HG02798 (cell line): Measurements from ENCODE around the gene ITPR3.

ENCODE experiments used
- ATAC-seq: cut with Tn5 transposase; IDR thresholded peaks from one replicate; pipeline ENCODE4 v1.9.1; 2021; ENCODE audit warnings: mild to moderate bottlenecking; ENCODE audit not compliant: unreplicated experiment, poor library complexity

Gene ITPR3

DNA sequence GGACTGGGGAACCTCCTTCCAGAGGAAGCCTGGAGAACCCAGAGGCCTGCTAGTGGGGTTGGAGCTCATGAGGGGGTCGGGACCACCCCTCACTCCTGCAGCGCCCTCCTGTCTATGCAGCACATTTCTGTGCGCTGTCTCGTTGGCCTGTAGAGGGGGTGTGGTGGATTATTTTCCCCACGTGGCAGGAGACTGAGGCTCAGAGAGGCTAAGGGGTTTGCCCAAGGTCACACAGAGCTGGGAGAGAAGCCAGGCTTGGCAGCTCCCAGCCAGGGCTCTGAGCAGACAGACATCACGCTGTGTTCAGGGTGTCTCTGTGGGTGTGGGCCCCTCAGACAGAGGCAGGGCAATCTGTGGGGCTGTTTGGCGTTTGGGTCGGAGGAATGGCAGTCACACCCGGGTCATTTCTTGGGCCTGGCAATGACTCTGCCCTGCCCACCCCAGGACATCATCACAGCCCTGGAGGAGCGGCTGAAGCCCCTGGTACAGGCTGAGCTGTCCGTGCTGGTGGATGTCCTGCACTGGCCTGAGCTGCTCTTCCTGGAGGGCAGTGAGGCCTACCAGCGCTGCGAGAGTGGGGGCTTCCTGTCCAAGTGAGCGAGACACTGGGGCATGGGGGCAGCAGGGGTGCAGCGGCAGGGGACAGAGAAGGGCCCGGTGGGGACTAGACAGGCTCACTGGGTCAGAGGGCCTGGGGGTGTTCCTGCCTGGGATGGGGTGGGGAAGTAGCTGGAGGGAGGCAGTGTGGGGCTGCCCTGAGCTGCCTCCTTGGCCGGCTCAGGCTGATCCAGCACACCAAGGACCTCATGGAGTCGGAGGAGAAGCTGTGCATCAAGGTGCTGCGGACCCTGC is 62.7 kb downstream of the ITPR3 start:
- ATAC-seq, result no peak

DNA sequence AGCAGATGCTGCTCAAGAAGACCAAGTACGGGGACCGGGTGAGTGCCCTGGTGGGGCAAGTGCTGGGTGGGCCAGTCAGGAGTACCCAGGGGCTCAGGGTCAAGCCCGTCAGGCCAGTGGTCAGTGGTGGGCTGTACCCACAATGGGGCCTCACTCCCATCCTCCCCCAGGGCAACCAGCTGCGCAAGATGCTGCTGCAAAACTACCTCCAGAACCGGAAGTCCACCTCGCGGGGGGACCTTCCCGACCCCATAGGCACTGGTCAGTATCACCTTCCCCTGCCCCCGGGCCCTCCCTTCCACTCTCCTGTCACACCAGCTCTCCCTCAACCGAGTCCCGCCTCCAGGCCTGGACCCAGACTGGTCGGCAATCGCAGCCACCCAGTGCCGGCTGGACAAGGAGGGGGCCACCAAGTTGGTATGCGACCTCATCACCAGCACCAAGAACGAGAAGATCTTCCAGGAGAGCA is 63.3 kb downstream of the ITPR3 start:
- ATAC-seq, result no peak

DNA sequence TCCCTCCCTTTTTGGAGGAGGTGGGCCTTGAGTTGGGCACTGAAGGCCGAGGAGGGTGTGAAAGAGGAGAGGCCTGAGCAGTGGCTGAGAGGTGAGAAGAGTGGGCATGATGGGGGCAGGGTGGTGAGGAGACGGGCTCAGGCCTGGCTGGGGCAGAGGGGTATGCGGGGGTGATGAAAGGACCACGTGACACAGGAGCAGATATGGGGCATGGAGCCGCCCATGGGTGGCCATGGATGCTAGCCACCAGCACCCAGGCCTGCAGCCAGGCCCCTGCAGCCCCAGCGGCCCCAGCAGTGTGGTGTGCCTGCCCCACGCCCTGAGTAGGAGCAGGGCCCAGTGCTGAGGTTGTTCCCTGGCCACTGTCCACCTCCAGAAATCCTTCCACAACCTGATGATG is 63.9 kb downstream of the ITPR3 start:
- ATAC-seq, result no peak

DNA sequence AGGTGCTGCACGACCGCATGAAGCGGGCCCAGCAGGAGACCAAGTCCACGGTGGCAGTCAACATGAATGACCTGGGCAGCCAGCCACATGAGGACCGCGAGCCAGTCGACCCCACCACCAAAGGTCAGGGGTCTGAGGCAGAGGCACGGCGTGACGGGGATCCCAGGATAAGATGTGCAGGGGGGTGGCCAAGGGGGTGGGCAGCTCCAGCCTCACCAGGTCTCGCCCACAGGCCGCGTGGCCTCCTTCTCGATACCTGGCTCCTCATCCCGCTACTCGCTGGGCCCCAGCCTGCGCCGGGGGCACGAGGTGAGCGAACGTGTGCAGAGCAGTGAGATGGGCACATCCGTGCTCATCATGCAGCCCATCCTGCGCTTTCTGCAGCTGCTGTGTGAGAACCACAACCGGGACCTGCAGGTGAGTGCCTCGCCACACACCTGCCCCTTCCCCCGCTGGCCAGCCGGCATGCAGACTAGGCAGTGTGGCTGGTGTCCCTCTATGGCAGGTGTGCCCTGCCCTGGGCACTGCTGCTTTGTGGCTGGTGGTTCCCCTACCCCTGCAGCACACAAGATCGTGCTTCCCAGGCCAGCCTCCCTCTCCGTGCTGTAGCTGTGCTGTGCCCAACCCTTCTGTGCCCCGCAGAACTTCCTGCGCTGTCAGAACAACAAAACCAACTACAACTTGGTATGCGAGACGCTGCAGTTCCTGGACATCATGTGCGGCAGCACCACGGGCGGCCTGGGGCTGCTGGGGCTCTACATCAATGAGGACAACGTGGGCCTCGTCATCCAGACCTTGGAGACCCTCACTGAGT is 64.5 kb downstream of the ITPR3 start:
- no peak for ATAC-seq

DNA sequence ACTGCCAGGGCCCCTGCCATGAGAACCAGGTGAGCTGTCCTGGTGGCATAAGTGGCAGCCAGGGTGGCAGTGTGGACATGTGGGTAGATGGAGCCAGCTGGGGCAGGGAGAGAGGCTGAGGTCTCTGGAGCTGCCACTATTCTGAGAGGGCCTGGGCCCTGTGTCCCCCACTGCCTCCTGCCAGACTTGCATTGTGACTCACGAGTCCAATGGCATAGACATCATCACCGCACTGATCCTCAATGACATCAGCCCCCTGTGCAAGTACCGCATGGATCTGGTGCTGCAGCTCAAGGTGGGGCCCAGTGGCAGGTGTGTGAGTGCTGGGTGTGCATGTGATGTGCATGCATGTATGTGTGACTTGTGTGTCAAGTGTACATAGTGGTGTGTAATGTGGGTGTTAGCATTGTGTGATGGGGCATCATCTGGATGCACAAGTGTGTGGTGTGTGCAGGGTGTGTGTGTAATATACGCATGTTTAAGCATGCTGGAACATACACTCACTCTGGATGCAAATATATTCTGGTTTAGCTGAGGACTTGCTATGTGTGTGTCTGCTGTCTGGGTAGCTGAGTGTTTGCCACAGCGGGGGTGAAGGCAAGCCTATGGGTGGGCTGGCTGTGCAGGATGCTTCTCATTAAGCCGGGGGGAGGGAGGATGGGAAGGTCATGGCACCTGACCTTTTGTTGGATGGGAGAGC is 65.3 kb downstream of the ITPR3 start:
- ATAC-seq, result no peak

DNA sequence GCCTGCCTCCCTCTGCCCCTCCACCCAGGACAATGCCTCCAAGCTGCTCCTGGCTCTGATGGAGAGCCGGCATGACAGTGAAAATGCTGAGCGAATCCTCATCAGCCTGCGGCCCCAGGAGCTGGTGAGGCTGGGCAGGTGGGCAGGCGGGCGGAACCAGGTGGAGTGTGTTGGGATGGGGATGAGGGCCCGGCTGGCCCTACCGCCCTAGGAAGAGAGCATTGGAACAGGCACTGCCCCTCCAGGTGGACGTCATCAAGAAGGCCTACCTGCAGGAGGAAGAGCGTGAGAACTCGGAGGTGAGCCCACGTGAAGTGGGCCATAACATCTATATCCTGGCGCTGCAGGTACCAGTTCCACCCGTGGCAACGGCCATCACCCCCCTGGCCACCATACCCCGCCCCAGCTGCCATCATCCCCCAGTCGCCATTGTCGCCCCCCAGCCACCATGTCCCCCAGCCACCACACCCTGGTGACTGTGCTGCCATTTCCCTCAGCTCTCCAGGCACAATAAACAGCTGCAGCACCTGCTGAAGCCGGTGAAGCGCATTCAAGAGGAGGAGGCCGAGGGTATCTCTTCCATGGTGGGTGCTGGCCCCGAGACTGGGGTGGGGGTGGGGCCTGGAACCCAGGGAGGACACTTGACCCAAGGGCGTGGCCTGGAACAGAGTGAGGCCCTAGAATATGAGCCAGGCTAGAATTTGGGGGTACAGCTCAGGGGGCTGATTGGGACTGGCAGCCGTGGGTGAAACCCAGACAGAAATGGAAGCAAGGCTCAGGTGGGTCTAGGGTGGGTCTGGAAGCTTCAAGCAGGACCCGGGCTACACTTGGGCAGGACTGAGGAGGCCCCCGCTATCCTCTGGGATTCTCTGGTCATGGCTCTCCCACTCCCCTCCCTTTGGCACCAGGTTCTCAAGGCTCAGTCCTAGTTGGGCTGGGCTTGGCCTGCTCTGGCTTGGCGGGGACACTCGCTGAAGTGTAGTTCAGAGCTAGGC is 66.2 kb downstream of the ITPR3 start:
- ATAC-seq, result no peak

DNA sequence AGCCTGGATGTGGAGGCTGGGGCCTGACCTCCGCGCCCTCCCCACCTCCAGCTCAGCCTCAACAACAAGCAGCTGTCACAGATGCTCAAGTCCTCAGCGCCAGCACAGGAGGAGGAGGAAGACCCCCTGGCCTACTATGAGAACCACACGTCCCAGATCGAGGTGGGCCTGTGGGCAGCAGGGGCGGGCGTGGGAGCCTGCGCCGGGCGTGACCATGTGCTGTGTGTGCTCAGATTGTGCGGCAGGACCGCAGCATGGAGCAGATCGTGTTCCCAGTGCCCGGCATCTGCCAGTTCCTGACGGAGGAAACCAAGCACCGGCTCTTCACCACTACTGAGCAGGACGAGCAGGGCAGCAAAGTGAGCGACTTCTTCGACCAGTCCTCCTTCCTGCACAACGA is 66.9 kb downstream of the ITPR3 start:
- ATAC-seq, result no peak

DNA sequence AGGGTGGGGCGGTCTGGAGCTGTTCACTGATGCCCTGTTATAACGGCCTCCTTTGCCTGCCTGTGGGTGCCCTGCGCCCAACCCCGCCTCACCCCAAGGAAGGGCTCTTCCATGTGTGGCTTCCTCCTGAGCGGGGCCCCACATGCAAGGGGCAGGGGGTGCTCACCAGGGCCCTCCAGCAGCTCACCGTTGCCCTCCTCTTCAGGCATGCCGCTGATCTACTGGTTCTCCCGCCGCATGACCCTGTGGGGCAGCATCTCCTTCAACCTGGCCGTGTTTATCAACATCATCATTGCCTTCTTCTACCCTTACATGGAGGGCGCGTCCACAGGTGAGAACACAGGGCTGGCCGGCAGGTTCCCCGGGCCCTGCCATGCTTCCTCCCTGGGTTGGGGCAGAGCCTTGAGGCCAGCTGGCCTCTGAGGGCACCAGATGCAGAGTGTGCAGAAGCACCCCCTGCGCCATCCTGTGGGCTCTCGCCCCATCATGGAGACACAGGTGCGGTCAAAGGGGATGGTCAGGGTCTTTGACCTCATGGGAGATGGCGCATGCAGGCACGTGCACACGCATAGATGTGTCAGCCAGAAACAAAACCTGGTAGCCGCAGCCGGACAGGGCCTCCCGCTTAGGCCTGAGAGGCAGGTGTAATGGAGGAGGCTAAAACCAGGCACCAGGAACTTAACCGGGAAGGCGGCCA is 67.5 kb downstream of the ITPR3 start:
- ATAC-seq, result no peak

DNA sequence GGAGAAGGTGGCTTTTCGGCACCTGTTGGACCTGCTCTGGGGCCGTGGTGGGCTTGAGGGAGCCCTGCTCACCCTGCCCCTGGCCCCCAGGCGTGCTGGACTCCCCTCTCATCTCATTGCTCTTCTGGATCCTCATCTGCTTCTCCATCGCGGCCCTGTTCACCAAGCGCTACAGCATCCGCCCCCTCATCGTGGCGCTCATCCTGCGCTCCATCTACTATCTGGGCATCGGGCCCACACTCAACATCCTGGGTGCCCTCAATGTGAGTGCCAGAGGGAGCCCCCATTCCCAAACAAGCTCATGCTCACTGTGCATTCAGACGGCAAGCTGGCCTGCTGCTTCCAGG is 68.0 kb downstream of the ITPR3 start:
- ATAC-seq, result no peak

DNA sequence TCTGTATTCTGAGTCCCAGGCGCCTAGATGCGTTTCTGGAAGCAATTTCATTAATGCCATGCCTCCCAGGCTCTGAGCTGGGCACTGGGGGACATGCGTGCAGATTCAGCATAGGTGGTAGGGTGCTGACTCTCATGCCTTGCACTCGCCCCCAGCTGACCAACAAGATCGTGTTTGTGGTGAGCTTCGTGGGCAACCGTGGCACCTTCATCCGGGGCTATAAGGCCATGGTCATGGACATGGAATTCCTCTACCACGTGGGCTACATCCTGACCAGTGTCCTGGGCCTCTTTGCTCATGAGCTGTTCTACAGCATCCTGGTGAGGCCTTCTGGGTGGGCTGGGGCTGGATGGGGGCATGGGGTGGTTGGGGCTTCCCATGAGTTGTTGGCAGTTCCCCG is 68.8 kb downstream of the ITPR3 start:
- ATAC-seq, result no peak

DNA sequence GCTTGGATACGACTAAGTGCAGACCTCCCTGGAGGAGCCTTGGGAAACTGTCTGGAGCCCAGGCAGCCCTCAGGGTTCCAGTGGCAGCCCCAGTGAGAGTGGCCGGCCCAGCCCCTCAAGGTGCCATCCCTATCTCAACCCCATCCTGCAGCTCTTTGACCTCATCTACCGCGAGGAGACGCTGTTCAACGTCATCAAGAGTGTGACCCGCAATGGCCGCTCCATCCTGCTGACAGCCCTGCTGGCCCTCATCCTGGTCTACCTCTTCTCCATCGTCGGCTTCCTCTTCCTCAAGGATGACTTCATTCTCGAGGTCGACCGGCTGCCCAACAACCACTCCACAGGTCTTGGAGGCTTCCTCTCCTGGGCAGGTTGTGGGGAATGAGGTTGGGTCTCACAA is 69.6 kb downstream of the ITPR3 start:
- no peak for ATAC-seq

DNA sequence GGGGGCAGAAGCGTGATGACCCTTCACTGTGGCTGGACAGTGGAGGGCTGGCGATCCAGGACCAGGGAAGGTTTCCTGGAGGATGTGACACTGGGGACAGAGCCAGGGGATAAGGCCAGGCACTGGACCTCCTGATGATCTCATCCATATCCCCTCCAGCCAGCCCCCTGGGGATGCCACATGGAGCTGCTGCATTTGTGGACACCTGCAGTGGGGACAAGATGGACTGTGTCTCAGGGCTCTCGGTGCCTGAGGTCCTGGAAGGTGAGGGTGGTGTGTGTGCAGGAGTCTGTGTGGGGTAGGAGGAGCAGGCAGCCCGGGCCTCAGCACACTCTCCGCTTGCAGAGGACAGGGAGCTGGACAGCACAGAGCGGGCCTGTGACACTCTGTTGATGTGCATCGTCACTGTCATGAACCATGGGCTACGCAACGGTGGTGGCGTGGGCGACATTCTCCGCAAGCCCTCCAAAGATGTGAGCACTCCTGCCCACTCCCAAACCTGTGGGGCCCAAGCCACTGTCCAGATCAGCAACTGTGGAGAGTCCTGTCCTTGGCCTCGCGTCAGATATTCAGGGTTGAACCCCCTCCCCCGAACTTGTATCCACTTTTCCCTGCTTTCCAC is 70.4 kb downstream of the ITPR3 start:
- ATAC-seq, result no peak

DNA sequence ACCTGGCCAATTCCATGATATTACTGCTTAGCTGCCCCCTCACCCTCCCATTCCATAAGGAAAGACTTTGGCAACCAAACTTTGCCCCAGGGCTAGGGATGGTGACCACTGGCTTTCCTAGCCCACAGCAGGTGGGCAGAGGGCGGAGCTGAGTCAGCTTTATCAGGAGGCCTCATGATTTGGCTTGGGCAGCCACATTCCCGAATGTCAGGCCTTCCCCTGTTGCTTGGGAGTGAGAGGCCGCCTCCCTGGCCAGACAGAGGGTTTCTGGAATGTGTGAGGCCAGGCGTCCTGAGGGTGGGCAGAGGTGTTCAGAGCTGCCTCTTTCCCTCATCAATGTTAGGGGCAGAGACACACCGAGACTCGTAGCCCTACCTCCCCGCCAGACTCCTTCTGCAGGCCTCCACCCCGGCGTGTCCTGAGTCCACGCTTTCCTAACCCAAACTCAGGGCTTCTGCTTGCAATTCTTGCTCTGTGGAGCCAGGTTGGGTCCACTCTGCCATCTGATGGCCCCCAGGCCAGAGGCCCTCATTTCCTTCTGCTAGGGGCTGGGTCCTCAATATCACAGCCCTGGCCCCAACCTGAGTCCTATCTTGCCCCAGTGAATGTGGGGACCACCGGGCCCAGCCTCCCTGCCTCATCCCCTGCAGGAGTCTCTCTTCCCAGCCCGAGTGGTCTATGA is 71.1 kb downstream of the ITPR3 start:
- no peak for ATAC-seq

DNA sequence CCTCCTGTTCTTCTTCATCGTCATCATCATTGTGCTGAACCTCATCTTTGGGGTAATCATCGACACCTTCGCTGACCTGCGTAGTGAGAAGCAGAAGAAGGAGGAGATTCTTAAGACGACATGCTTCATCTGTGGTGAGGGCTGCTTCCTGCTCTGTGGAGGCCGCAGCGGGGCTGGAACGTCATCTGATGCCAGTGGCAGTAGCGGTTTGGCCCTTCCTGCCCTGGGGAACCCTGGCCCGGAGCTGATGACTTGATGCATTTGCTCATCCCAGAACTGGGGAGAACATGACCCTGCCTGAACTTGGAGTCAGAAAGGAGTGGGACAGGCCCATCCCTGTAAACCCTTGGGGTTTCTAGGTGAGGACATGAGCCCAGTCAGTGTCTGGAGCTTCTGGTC is 71.6 kb downstream of the ITPR3 start:
- no peak for ATAC-seq

DNA sequence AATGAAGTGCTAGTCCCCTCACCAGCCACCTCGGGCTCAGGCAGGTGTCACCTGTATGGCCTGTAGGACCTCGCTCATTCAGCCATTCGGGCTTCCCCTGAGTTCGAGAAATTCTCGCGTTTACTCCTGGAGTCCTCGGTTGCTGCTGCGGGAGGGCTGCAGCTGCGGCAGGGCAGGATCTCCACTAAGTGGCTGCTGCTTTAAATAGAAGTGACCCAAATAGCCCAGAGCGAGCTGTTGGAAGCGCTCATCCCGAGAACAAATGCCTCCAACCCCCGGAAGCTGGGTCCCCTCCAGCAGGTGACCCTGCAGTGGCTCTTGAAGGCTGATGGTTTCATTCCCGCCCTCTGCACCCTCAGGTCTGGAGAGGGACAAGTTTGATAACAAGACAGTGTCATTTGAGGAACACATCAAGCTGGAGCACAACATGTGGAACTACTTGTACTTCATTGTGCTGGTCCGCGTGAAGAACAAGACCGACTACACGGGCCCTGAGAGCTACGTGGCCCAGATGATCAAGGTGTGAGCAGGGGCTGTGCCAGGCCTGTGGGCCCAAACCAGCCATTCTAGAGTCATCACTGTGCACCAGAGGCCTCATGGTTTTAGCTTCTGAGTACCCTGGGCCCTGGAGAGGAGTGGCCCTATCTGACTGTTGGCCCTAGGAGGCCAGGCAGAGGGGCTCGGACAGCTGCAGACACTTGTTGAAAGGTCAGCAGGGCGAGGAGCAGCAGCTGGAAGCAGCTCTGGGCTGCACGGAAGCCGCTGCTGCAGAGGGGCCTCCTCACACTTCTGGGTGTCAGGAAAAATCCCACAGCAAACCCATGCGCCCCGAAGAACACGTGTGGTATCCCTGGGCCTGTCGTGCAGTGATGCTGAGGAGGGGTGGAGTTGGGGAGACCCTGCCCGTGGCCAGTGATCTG is 72.3 kb downstream of the ITPR3 start:
- no peak for ATAC-seq

DNA sequence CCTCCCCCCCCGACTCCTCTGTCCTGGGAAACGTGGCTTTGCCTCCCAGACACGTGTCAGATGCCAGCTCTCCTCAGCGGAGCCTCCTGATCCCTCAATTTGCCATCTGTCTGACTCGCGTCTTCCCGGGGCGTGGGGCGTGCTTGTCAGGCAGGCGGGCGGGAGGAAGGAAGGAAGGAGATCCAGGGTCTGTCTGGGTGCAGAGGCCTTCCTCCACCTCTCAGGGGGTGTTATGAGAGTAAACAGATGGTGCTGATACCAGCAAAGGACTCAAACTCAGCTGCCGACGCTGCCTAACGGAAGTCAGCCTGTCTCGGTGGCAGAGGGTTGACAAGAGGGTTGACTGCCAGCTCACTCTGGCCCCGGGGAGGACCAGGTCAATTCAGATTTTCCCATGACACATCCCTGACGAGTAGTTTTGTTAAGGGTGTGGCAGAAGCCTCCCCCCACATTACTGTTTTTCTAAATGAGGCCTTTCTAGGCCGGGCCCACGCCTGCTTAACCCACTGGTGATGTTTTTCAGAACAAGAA is 73.3 kb downstream of the ITPR3 start:
- ATAC-seq, result no peak

DNA sequence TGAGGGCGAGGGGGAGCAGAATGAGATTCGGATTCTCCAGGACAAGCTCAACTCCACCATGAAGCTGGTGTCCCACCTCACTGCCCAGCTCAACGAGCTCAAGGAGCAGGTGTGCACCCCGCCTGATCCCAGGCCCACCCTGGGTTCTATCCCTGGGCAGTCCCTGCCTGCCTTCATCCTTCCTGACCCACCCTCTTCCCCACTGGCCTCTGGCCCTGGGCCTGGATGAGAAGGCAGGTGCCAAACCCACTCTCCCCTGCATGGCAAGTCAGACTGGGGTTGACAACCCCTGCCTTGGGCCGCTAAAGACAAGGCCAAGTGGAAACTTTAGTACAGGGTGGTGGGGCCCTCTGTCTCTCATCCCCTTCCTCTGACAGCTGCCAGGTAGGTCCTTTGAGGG is 73.9 kb downstream of the ITPR3 start:
- ATAC-seq, result no peak
